ENCODE data around the gene ROR1. TPM values are rescaled to one million over a fixed set of nuclear protein-coding genes. Genes with fewer than 3 reads are reported as not detected.

ROR1 gene
- total and polyA plus RNA-seq, 2 of the 13 experiments (the other 11 are each of a cell fraction or from before 2014, with no cell fraction given): 0.58 to 2.3 TPM

GRCh38 chr1:64171246-64171645 is 397.4 kb downstream of the ROR1 start (continued):
- no peak for TF ChIP-seq ZSCAN21 (CRISPR knock-in tag; IDR thresholded peaks at IDR 0.05; ENCODE audit: borderline replicate concordance)
- TF ChIP-seq ZNF335 (CRISPR knock-in tag; IDR thresholded peaks at IDR 0.05): no peak

- Histone ChIP-seq H3K4me3 (replicated peaks in 1 of 3; ENCODE audit: insufficient read depth in 1 of 3, low read depth in 2 of 3, low read length in 3 of 3) (no peak overlapping the region), H3K79me2 (ENCODE audit: insufficient read depth, low read length) (no peaks in the 10 kb centered on the region), H3K9ac (ENCODE audit: insufficient read depth, low read depth, low read length) (no peak overlapping the region), H3K36me3 (replicated peaks in 1 of 2; ENCODE audit: control insufficient read depth in 1 of 2, insufficient read depth in 2 of 2, low read length in 2 of 2) (no peaks in the 10 kb centered on the region), H4K20me1 (ENCODE audit: insufficient read depth, low read length) (no peaks in the 10 kb centered on the region), H3K27ac (ENCODE audit: extremely low read length, insufficient read depth, low read length) (no peak overlapping the region), H2AFZ (ENCODE audit: low read length) (no peak overlapping the region), H3K27me3 (ENCODE audit: control insufficient read depth in 1 of 2, insufficient read depth in 2 of 2, low read length in 2 of 2) (no peaks in the 10 kb centered on the region), H3K4me1 (ENCODE audit: insufficient read depth, low read length) (no peaks in the 10 kb centered on the region), H3K9me3 (ENCODE audit: low read length) (no peaks in the 10 kb centered on the region), H3K4me2 (ENCODE audit: low read depth, low read length) (no peak overlapping the region)
- ATAC-seq (no peak), DNase-seq (ENCODE audit: low spot score) (no peak), FAIRE-seq (no peak)
- POLR2A ChIA-PET: no interaction called here
- in situ Hi-C loops (cut with HindIII; ENCODE audit: extremely low pct_ligation_motif_present, low pct_unique_long_range_greater_than_20kb): no loop called here
- intact Hi-C loops (cut with micrococcal nuclease; ENCODE audit: unreplicated experiment): no loop called here
- BruUV-seq (replicated peaks): no TSS peak
- 9% methylated on average over 3 of the region's 3 CpGs for WGBS (ENCODE audit: low lambda C conversion rate)
- TF ChIP-seq ZNF446 (CRISPR knock-in tag; IDR thresholded peaks at IDR 0.05) (no peak), KLF11 (CRISPR knock-in tag; IDR thresholded peaks at IDR 0.05) (no peak), PAF1 (CRISPR knock-in tag; IDR thresholded peaks at IDR 0.05) (no peak), REPIN1 (CRISPR knock-in tag; IDR thresholded peaks at IDR 0.05; ENCODE audit: borderline replicate concordance, low read depth) (no peak), GPBP1L1 (CRISPR knock-in tag; IDR thresholded peaks at IDR 0.05) (no peak), ZBTB3 (CRISPR knock-in tag; IDR thresholded peaks at IDR 0.05; ENCODE audit: borderline replicate concordance, low read depth) (no peak), MZF1 (CRISPR knock-in tag; IDR thresholded peaks at IDR 0.05; ENCODE audit: borderline replicate concordance) (no peak), ZNF770 (CRISPR knock-in tag; IDR thresholded peaks at IDR 0.05) (no peak), ASH2L (IDR thresholded peaks at IDR 0.05; ENCODE audit: insufficient read length, low read depth, low read length) (no peak)
- CTCF ChIA-PET (ENCODE audit: low intra/inter-chr PET ratio, low total read pairs): no interaction called here
These were observed 398.0 kb downstream of the ROR1 start for GRCh38 chr1:64171797-64172281.

All from HepG2 (cell line).